NCI-H345 (cell line): Measurements from ENCODE around the gene GMNN.

Source experiments
- DNase-seq: peaks from one replicate; lab custom pipeline; 2025; lab: John Stamatoyannopoulos, UW

Gene GMNN

DNA sequence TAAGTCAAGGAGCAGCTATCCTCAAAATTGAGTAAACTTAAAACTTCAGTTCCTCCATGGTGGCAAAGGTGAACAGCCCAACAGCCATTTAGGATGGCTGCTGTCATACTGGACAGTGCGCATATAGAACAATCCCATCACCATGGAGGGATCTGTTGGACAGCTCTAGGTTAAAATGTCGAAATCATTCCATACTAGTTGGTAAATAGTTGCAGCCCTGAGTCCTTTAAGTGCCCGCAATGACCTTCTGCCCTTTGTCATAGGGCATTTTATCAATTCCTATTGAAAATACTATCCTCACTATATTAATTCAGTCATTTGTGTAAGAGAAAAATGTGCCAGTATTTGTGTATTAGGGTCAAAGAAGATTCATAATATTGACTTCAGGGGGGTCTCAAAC is 32.8 kb downstream of the GMNN start:
- no peak for DNase-seq

DNA sequence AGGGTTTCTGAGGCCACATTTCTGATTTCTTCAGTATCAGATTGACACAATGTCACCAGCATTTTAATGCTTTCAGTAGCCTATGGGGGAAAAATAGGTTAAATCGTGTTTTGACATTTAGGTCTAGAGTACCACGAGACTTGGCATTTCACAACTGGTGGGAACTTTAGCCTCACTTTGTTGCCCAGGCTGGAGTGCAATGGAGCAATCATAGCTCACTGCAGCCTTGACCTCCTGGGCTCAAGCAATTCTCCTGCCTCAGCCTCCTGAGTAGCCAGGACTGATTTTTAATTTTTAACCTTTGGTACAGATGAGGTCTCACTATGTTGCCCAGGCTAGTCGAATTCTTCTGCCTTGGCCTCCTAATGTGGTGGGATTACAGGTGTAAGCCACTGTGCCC is 35.0 kb downstream of the GMNN start:
- no peak for DNase-seq

DNA sequence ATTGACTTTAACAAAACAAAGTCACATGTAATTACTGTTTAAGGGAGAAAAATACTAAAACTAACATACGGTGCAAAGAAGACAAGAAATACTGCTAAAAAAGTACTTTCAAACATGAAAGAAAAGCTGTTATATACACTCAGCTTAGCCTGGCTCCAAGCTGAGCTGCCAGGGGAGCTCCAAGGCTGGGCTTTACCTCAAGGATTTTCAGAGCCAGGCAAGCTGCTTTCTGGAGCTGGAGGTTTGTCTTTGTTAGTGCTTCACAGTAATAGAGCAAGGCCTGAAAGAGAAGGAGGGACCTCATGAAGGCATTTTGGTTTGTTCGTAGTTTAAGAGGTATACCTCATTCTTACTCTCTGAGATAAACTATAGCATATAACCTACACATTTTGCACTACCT is 43.6 kb downstream of the GMNN start:
- no peak for DNase-seq

DNA sequence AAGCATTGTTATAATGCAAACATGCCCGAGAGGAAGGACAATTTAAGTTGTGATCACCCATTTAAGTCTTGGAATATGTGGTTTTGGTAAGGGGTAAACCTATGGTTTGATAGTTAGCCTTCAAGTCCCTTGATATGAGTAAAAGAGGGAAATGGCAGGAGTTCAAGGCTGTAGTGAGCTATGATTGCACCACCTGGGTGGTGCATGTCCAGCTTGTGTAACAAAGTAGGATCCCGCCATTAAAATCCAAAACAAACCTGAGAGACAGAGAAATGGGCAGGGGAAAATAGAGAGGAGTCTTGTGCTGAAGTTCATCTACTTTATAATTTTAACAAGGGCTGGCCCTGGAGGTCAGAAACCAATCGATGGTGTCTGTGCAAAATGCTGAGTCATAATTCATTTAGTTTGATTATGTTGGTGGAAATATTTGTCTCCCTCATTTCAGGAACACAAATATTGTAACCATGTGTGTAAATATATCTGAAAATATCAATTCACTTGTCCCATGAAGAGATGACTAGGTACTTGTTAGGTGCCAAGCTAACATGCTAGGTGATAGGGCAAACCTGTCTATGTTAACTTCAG is 47.2 kb downstream of the GMNN start:
- no peak for DNase-seq

DNA sequence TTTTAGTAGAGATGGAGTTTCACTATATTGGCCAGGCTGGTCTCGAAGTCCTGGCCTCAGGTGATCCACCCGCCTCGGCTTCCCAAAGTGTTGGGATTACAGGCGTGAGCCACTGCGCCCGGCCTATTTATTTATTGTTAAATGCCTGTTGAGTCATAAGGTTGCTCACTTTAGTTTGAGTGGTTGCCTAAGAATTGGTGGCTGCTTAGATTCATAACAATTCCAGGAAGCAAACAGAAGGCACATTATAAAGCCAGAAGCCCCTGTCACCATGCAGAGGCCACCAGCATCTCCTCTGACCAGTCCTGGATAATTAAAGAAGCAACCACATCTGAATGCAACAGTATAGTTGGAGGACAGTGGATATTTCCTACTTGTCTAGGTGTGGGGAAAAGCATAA is 48.0 kb downstream of the GMNN start:
- no peak for DNase-seq

DNA sequence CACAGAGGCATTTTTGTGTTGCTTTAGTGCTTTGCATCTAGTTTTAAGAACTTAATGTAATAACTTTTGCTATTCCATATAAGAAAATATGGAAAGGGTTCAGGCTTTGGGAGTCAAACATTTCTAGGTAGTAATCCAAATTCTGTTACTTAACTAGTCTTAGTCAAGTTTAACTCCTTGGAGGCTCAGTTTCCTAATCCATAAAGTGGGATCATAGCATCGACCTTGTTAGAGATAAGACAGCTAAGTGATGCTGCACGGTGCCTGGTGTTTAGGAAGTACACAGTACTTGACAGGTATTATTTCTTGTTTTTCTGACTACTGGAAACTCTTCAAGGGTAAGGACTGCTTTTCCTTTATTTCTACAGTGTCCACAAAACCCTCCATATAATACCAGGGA is 48.4 kb downstream of the GMNN start:
- no peak for DNase-seq

DNA sequence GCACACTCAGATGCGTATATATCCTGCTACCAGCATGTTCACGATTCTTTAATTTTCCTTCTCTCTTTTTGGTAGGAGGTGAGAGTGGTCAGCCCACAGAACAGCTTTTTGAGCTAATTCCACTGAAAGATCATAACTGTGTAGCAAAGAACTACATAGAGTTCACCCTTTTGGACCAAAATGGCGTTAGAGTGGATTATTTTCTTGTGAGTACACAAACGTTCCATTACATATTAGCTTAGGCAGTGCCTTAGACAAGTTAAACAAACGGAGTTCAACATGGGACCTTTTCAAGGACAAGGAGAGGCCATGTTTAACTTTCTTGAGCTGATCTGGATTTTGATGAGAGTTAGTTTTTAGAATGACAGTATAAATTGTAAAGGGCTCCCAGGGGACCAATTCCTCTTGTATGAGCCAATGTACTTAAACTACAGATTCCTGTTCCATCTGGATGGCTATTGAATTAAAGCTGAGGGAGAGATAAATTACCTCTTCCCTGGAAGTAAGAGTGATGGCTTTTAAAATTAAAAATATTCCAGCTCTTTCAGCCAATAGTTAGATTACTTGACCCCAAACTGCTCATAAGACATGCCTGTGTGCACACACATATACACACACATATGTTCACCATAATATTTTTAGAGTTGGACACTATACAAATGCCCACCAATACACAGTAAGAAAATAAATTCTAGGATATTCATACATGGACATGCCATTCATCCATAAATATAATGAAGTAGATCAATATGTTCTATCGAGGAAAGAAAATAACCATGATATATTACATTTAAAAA is 49.6 kb downstream of the GMNN start:
- no peak for DNase-seq

DNA sequence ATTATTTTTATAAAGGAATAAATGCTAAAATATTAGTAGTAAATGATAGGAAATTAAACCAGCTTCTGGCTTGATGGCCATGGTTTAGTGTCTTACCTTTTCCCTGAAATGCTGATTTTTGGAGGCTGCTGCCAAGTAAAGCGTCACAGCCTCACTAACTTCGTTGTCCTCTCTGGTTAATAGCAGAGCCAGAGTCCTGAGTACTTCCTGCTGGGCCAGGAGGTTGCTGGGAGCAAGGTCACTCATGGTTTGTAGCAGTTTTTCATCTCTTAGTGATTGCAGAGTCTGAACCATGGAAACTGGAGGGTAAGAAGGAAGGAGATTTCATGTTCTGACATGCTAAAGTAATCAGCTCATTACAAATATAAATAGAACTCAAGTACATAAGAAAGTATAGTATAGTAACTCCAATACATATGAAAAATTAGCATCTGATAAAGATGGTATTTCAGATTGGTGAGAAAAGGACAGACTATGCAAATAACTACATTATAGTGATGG is 50.4 kb downstream of the GMNN start:
- no peak for DNase-seq

DNA sequence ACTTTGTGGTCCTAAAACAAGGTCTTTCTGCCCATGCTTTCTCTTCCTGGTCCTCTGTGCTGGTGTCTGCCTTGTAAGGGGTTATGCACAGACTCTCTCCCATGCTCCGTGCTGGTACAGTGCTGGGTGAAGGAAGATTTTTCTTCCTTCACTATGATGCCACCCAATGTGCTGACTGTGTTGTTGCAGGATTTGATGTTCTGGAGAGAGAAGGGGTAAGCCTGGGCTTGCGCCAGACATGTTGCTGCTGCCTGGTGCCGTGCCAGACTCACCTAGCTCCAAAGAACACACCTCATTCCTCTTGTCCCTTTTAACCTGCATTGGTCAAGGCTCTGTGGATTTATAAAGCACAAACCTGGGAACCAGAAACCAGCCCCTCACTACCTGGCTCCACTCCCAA is 52.4 kb downstream of the GMNN start:
- no peak for DNase-seq

DNA sequence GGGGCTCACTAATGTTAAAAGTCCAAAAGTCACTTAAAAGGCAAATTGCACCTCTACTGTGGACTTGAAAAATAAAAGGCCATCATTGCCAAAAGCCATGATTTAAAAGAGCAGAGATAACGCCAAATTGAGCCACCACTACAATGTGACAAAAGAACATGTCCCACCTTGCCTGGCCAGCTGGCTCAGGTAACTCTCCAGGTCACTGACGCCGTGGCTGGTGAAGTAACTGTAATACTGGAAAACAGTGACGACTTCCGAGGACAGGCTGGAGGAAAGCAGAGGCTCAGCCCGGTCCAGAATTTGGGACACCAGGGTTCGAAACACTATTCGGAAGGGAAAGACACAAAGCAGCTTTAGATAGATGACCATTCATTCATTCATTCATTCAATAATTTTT is 53.2 kb downstream of the GMNN start:
- DNase-seq, result no peak

DNA sequence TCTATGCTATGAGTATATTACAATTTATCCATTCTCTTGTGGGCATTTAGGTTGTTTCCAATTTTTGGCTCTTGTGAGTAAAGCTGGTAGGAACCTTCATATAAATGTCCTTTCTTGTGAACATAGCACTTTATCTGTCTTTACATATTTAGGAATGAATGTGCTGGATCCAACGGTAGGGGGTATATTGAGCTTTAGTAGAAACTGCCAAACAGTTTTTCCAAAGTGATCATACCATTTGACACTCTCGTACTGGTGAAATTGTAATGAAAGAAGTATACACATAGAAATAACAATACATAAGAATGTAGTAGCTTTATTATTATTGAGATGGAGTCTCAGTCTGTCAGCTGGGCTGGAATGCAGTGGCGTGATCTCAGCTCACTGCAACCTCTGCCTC is 54.9 kb downstream of the GMNN start:
- DNase-seq, result no peak

DNA sequence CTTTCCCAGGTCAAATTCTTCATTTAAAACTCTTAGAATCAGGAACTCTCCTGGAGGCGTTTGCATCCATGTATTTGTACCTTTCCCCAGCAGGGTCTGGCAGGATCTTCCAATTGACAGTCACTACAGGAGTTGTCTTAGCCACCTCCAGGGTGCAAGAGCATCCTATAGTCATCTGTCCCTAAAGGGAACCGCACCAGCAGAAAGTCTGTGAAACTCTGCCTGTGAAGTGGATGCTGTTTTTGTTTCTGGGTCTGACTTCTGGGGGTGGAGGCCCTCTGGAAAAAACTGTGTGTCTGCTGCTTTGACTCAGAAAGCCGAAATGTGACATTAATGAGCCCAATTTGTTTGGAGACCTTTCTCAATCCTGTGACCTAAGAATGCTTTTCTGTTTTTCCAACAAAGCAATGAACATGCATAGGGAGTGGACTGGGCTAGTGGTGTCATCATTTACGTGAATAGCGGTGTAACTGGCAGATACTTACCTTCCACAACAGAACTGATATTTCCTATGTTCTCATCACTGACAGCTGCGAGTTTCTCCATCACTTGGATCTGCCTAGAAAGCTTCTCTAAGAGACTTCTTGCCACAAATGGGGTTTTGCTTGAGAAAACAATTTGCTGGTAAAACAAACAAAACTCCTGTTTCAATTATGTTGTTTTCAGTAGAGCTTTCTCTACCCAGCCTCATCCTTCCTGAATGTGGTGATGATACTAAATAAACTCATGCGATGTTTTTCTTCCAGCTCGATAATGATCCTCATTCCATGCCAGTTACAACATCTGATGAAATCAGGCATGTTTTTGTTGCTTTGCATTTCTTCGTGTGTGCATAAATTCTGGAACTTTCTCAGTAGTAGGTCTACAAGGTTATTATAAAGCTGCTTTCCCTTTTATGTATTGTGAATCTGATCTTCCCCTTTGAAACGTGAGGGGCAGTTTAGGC is 57.3 kb downstream of the GMNN start:
- no peak for DNase-seq

DNA sequence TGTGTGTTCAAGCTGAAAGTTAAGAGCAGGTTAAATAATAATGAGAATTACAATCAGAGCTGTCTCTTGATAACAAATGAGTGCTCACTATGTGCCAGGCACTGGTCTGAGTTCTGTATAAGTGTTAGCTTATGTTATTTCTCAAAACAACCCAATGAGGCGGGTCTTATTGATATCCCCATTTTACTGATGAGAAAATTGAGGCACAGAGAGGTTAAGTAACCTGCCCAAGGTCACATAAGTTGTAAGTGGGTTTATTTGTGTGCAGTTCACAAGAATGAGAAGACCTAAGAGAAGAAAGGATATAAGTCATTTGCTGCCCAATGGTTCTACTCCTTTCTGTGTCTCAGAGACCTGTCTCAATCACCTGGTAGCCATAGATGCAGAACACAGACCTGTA is 58.1 kb downstream of the GMNN start:
- DNase-seq, result no peak

DNA sequence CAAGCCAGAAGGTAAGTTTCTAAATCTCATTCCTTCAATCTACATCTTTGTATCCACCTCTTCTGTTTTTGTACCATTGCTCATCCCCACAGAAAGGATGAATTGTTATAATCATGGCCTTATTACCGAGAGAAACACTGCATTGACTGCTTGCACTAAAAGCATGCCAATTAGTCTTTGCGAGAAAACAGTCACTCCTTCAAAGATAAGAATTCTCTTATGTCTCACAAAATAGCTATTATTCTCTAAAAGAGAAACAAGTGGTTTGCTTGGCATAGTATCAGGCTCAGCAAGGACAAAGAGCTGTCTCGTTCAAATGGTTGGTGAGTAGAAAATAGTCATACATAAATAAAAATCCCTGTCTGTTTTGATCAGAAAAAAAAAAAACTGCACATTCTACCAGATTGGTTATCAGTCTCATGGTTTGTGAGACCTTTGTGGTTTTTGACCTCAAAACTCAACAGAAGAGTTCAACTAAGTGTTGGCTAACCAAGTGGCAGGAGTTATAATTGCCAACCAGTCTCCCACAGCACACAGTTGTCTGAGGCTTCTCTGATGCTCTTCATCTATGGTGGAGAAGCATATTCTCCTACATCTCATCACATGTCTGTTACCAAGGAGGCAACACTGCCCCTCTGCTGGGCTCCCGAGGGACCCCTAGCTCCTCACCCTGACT is 59.1 kb downstream of the GMNN start:
- DNase-seq, result no peak
